Glomerular visceral epithelial cell (primary cell): Measurements from ENCODE around the gene TMEM150B.
"Not testable (repeated sequence)": the region's sequence is repeated elsewhere in the genome, so short reads cannot be mapped to it uniquely, and the experiment has no call there.

ENCODE experiments used
- DNase-seq: peaks from one replicate; pipeline ENCODE4 v3.0.0-alpha.2; 2016; ENCODE audit errors: extremely low spot score

TMEM150B gene

DNA sequence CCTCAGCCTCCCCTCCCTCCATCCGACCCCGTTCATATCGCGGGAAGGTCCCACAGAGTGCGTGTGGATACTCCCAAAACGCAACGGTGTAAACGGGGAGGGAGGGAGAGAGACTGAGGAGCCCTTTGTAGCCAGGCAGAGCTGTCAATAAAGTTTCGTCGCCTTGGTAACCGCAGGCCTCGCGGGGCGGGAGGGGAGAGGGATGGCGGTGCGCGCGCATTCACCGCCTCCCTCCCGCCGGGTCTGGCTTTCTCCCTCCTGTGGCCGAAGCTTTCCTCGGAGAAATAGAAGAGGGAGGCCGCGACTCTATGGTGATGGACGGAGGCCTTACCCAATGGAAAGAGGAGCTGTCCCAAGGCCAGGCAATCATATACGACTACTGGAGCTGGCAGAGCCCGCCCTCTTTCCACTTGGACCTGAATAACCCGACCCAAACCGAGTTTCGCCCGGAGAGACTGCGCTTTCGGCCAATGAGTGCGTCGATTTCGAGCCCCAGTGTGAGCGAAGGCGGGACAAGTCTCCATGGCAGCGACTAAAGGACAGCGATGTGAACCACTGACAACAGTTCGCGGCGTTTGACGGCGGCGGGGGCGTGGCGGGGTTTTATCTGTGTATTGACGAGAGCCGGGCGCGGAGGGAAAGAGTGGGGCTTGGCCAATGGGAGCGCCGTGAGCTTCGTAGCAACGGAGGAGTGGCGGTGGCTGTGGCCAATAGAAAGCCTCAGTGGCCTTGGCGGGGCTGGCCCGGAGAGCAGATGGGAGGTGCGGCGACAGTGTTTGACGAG, 14.2 kb upstream of the TMEM150B start, which contains the start of gene KMT5C:
KMT5C (plus strand) TSS at position 772 of the 784 bp plus-strand sequence. CDS start 2,061 bp downstream, outside the sequence.
- peak; percentile 100 for DNase-seq

DNA sequence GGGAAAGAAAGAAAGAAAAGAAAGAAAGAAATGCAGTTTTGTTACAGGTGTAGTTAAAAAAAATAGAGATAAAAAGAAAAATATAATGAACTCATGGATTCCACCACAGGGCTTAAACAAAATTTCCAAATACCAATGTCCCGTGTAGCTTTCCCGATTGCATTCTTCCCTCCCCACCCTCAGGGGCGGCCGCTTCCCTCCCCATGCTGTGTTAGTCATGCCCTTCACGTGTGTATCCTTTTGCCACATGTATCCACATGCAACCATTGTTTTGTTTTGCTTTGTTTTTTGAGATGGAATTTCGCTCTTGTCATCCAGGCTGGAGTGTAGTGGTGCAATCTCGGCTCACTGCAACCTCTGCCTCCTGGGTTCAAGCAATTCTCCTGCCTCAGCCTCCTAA, 11.0 kb upstream of the TMEM150B start:
- no peak for DNase-seq

DNA sequence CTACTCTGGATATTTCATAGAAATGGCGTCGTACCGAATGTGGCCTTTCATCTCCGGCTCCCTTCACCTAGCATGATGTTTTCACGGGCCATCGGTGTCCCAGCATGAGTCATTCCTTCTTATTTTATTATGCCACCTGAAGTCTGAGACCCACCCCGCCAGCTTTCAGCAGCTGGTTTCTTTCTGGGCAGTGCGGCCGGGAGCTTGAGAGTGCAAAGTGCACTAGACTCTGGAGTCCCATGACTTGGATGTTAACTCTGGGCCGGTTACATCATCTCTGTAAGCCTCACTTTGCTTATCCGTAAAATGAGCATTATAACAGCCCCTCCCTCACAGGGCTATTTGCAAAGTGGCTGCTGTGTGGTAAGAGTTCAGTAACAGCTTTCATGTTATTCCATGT, 8.7 kb upstream of the TMEM150B start:
- no peak for DNase-seq

DNA sequence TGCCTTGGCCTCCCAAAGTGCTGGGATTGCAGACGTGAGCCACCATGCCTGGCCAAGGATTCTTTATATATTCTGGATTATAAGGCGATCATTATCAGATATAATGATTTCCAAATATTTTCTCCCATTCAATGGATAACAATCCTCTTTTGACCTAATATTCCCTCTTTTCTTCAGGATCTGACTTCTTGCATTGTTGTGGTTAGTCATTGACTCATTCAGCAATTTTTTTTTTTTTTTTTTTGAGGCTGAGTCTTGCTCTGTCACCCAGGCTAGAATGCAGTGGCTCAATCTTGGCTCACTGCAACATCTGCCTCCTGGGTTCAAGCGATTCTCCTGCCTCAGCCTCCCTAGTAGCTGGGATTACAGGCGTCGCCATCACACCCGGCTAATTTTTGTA, 4.7 kb upstream of the TMEM150B start:
- not testable (repeated sequence) for DNase-seq

DNA sequence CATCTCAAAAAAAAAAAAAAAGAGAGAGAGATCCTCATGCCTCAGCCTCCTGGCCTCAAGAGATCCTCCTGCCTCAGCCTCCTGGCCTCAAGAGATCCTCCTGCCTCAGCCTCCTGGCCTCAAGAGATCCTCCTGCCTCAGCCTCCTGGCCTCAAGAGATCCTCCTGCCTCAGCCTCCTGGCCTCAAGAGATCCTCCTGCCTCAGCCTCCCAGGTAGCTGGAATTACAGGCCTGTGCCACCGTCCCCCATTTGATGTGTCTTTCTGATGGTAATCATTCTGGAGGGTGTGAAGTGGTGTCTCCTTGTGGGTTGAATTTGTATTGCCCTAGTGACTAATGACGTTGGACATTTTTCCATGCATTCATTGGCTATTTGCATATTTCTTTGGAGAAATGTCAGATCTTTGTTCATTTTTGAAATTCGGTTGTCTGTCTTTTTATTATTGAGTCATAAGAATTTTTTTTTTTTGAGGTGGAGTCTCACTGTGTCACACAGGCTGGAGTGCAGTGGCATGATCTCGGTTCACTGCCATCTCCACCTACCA, 3.7 kb upstream of the TMEM150B start:
- not testable (repeated sequence) for DNase-seq

DNA sequence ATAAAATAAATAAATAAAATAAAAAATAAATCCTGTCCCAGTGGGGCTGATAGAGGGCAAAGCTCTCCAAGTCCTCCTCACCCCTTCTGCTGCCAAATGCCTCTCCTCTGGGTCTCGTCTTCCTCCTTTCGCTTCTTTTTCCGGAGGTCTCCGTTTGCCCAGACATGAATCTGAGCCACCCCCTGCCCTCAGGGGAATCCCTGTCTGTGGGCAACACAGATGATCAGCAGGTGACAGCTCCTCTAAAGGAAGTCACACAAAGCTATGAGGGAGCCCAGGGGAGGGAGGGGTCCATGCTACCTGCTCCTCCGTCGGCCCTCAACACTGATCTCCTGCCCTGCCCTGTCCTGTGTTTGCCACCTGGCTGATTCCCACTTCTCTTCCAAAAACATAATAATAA, 479 bp downstream of the TMEM150B start:
- no peak for DNase-seq

DNA sequence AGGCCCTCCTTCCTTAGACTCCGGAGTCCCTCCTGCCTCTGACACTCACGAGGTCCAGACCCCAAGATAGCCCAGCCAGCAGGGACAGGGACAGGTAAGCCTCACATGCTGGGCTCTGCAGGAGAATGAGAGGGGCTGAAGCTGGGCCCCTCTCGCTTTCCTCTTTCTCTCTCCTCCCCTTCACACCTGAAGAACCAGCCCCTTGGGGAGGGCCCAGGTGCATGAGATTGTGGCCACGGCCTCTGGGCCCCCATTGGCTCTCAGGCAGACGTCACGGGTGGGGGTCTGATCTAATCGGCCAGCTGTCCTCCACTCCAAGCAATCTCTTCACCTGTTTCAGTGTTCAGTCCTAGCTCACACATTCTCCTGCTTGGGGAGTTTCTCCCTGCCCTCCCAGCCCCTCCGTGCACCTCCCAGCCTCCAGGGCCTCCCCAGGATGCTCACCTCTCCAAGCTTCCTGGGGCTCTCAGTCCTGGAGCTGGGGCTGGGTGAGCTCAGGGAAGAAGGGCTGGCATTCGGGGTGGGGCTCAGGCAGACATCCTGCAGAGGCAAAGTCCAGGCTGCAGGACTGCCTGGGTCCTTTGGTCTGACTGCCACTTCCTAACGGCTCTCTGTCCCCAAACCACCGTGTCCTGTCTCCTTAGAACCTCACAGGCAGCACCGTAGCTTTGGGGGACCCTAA, 2.8 kb downstream of the TMEM150B start:
- no peak for DNase-seq

GRCh38 chr19:55321466-55322137, 3.5 kb downstream of the TMEM150B start:
- DNase-seq: no peak

- no peak for DNase-seq
Observed at GRCh38 chr19:55320844-55321419, 4.2 kb downstream of the TMEM150B start.

DNA sequence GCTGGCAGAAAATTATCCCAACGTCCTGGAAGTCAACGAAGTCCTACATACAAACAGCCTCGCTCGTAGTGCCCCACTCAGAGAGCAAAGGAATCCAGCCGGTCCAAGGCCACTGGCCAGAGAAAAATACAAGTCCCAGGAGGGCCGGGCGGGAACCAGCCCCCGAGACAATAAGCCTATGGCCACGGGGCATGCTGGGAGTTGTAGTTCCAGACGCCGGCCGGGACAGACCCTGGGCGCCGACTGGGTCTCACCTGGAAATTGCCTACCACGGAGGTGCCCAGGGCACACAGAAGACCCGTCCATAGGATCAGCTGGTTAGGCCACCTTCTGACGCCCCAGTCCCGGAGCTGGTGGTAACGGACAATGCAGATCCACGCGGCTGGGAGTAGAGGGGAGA, 5.4 kb downstream of the TMEM150B start:
- no peak for DNase-seq

DNA sequence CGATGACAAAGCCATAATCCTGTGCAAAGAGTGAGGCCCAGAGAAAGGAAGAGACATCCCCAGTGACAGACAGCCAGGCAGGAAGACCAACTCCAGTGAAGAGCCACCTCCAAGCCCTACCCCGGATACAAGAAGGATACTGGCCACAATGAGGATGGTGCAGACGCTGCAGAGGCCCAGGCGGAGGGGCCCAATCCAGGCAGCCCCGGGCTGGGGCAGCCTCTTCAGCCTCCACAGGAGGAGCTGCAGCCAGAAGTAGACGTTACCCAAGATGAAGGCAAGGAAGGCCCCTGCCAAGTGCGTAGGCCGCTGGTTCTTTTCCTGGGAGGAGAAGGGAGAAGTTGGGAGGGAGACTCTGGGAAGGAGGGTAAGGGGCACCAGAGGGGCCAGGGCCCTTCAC, 8.5 kb downstream of the TMEM150B start:
- no peak for DNase-seq

DNA sequence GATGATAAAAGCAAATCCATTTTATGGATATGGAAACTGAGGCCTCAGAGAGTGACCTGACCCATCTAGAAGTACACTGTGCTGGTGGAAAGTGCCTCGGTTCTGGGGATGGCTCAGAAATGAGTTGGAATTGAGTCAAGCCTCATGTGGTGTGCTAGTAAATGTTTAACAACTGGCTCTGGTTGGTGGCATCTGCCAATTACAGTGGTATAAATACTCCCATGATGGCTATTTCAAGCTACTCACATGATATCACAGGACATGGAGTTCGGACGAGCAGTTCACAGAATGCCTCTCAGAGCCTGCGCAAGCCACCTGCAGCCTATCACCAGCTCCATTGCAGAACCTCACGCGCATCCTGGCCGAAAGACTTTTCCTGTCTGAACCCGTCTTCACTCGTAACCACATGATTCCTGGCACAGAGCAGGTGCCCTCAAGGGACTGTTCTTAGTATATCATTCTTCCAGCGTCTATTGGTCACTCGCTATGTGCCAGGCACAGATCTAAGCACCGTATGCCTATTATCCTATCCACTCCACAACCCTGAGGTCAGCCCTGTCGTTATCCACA, 9.1 kb downstream of the TMEM150B start:
- no peak for DNase-seq

GRCh38 chr19:55314396-55314795, 10.7 kb downstream of the TMEM150B start:
- DNase-seq: no peak

- no peak for DNase-seq
Observed at GRCh38 chr19:55312621-55313512, 12.3 kb downstream of the TMEM150B start.

DNA sequence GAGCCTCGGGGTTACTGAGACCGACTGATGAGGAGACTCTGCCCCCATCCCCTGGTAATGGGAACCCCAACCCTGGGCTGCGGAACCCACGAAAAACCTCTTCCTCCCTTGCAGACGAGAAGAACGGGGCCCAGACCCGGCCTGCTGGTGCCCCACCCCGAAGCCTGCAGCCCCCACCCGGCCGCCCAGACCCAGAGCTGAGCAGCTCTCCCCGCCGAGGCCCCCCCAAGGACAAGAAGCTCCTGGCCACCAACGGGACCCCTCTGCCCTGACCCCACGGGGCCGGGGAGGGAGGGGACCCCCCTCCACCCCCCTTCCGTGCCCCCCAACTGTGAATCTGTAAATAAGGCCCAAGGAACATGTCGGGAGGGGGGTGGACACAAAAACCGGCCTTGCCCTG, 13.3 kb downstream of the TMEM150B start:
- DNase-seq: no peak

DNA sequence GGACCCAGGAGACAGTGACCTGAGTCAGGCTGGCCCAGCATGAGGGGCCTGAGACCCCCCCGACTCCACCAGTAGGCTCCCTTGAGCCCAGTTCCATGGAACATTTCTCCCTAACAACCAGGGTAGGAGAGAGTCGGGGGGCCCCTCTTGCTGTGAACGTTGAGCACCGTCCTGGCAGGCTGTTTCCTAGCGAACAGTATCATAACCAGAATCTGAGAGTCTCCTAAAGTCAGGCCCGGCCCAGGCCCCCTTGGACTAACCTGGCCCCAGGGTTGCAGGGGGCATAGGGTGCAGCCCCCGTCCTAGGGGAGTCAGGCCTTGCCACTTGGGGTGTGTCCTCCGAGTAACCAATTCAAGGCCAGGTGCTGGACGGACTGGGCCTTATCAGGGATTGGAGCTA, 13.7 kb downstream of the TMEM150B start:
- DNase-seq: no peak

DNA sequence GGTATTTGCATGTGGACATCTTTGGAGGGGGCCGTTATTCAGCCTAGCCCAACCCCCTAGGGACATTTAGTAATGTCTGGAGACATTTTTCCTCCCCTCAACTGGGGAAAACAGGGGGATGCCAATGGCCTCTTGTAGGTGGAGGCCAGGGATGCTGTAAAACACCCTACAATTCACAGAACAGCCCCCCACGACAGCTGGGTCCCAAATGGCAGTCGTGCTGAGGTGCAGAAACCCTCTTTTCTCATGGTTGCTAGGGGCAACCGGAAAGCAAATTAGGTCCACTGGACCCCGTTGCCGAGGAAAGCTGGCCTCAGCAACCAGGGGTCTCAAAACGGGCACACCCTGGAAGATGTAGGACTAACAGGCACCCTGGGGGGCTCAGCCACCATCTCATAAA, 14.6 kb downstream of the TMEM150B start:
- no peak for DNase-seq

GRCh38 chr19:55309448-55309847, 15.7 kb downstream of the TMEM150B start:
- DNase-seq: no peak

- no peak for DNase-seq
Observed at GRCh38 chr19:55308281-55308680, 16.9 kb downstream of the TMEM150B start.

GRCh38 chr19:55306712-55307111, 18.4 kb downstream of the TMEM150B start:
- no peak for DNase-seq
